Activated CD8-positive, alpha-beta memory T cell treated with anti-CD3 and anti-CD28 coated beads for 4 hours (primary cell): ENCODE measurements around the gene ATP2C2.

Experiments used
- DNase-seq, 2 donors: peaks; one replicate each; pipeline ENCODE4 v3.0.0-alpha.2; 2020; ENCODE audit warnings: low read depth in 2 of 2

ATP2C2 gene

DNA sequence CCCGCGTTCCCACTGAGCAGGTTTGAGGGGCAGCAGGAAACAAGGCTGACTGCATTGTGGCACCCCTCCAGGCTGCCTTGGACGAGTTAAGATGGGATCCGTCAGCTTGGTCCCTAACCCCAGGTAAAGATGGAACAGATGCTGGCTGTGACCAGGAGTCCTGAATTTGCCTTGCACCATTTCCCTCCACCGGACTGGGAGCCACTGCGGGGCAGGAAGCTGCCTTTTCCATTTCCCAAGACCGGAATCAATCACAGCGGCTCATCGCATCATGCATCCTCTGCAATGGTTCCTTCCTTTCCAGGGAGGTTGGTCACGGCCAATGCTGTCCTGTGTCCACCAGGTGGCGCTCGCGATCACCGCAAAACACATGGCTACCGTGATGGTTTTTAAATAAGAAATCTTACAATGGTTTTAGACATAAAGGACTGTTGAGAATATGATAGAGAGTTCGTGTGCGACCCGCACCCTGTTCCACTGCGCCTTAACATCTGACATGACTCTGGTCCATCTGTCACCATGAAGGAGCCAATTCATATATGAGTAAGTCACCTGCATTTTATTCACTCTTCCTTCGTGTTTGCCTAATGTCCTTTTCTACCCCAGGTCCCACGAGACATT, 143.0 kb downstream of the ATP2C2 start:
- peak; percentile 66 to 71 for DNase-seq

DNA sequence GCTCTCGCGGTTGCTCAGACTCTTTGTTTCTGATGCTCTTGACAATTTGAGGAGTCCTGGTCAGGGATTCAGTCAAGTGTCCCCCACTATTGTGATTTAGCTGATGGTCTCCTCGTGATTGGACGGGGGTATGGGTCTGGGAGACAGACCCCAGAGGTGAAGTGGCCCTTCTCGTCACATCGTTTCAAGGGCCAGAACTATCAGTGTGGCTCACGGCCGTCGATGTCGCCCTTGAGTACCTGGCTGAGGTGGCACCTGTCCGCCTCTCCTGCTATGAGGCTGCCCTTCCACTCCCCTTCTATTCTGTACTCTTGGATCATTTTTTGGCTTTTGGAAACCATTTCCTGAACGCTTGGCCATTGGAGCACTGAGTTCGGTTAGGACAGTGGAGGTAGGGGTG, 143.5 kb downstream of the ATP2C2 start:
- no peak for DNase-seq

DNA sequence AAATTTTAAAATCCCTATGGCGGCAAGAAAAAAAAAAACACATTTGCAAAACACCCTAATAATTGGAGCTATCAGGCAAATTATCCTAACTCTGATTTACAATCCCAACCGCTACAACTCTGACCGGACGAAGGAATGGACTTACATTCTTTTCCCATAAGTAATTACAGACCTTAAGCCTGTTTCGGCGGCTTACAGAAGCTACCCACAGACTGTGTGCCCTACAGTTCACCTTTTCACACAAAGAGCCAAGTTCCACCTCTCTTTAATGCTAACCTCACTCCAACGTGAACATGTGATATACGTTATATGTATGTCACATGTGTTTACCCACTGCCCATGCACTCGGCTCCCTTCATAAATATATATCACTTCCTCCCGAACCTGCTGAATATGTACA, 144.8 kb downstream of the ATP2C2 start:
- DNase-seq: no peak

DNA sequence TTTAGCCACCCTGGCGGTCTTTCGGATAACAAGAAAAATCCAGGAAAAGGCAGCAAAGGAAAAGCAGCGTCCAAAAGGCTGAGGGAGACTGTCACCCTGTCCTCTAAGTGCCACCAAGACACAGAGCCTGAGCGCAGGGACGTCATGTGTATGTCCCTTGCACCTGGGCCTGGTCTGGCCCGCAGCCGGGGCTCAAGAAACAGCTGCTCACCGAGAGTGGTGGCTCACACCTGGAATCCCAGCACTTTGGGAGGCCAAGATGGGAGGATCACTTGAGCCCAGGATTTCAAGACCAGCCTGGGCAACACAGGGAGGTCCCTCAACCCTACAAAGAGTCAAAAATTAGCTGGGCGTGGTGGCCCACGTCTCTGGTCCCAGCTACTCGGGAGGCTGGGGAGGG, 145.3 kb downstream of the ATP2C2 start:
- no peak for DNase-seq
